HG03045 (cell line): ENCODE measurements around the gene ADORA2A.
"Not testable (repeated sequence)": the region's sequence is repeated elsewhere in the genome, so short reads cannot be mapped to it uniquely, and the experiment has no call there.

ENCODE experiments used
- ATAC-seq: cut with Tn5 transposase; IDR thresholded peaks from one replicate; pipeline ENCODE4 v1.9.1; 2021; ENCODE audit warnings: mild to moderate bottlenecking, moderate library complexity; ENCODE audit not compliant: unreplicated experiment

ADORA2A gene

GRCh38 chr22:24482575-24482974, 55.2 kb downstream of the ADORA2A start:
- no peak for ATAC-seq

- no peak for ATAC-seq
Observed at GRCh38 chr22:24482998-24483397, 55.6 kb downstream of the ADORA2A start.

GRCh38 chr22:24483976-24484545, 56.7 kb downstream of the ADORA2A start:
- ATAC-seq: no peak

GRCh38 chr22:24485170-24485569, 57.8 kb downstream of the ADORA2A start:
- no peak for ATAC-seq

DNA sequence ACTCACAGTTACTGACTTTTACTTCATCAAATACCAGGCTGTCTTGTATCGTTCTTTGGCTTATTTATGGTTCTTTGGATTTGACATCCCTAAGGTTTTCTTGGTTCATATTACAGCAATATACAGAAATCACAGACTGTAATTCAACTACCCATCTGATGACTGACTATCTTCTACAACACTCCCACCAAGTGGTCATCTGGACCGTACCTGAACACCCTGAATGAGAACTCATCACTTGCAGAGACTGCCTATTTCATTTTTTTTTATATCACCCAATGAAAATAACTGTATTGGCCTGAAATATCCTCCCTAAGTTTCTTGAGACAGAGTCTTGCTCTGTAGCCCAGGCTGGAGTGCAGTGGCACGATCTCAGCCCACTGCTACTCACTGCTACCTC, 58.2 kb downstream of the ADORA2A start:
- ATAC-seq: no peak

DNA sequence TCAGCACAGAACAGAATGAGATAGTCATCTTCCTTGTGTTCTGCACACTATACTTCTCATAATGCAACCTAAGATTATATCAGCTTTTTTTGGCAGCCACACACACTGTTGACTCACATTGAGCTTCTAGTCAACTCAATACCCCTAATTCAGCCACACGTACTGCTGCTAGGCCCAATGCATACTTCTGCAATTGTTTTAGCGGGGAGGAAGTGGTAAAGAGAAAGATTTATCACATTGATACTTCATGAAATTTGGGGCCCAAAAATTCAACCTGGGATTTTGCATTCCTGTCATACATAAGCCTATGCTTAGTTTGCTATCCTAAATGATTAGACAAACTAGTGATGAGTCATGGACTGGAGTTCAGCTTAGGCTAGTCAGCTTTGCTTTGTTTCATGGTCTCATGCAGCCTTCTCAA, 59.1 kb downstream of the ADORA2A start:
- ATAC-seq: no peak

GRCh38 chr22:24489011-24489410, 61.6 kb downstream of the ADORA2A start:
- ATAC-seq: no peak

- not testable (repeated sequence) for ATAC-seq
Observed at GRCh38 chr22:24489434-24489833, 62.0 kb downstream of the ADORA2A start.
